ENCODE data around the gene DRC7.
"Not testable (repeated sequence)": the region's sequence is repeated elsewhere in the genome, so short reads cannot be mapped to it uniquely, and the experiment has no call there.

The DRC7 gene

DNA sequence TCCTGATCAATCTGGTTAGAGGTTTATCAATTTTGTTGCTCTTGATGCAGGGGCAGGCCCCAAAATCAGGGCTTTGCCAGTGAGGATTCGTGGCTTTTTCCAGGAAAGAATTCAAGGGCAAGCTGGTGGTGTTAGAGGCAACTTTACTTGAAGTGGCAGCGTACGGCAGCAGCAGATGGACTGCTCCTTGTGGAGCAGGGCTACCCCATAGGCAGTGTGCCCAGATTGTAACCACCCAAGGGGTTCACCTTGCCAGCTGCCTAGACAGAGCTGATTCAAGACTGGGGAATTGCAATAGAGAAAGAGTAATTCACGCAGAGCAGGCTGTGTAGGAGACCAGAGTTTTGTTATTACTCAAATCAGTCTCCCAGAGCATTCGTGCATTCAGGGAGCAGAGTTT, 16.7 kb downstream of the DRC7 start:
- no peak for DNase-seq (ENCODE audit: low read depth, low spot score)

DNA sequence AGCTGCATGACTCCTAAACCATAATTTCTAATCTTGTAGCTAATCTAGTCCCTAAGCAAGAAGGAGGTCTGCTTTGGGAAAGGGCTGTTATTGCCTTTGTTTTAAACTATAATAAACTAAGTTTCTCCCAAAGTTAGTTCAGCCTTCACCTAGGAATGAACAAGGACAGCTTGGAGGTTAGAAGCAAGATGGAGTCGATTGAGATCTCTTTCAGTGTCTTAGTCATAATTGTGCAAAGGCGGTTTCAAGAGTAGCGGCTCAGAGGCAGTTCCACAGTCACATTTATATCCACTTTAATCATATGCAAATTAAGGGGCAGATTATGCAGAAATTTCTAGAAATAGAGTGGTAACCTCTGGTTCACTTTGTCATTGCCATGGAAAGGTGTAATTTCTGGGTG, 17.4 kb downstream of the DRC7 start:
- DNase-seq (ENCODE audit: low read depth, low spot score): no peak

DNA sequence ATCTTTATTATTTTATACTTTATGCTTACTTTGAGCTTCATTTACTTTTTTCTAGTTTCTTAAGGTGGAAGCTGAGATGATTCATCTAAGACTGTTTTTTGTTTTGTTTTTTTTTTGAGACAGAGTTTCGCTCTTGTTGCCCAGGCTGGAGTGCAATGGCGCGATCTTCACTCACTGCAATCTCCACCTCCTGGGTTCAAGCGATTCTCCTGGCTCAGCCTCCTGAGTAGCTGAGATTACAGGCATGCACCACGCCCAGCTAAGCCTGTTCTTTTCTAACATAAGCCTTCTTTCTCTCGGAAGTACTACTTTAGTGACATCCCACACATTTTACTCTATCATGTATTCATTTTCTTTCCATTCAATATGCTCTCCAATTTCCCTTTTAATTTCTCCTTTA, 18.0 kb downstream of the DRC7 start:
- not testable (repeated sequence) for DNase-seq (ENCODE audit: low read depth, low spot score)

DNA sequence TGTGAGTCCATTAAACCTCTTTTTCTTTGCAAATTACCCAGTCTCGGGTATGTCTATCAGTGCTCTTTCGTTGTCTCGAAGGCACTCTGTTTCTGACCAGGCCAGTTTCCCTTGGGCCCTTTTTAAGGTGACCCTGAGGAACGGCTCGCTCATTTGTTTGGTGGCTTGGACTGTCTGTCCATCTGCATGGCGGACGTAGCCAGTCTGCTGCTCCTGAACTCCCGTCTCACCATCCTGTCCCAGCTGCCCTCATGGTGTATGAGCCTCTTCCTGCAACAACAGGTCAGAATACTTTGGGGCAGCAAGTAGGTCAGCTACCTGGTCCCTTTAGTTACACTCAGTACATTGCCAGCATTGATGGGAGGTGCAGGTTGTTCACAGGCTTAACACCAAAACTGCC, 19.0 kb downstream of the DRC7 start:
- no peak for DNase-seq (ENCODE audit: low read depth, low spot score)

DNA sequence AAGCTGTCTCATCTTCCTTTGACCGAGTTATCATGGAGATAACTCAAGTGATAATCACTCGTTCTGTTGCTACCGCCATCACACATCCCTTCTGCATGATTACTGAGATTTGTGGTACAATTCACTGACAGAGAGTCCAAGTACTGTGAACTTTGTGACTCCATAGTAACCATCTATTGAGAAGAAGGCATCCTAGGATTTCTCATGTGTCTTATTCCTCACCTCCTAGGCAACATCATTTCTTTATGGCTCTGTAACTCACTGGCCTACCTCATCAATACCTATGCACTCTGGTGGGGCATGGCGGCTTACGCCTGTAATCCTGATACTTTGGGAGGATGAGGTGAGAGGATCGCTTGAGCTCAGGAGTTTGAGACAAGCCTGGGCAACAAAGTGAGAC, 19.4 kb downstream of the DRC7 start:
- no peak for DNase-seq (ENCODE audit: low read depth, low spot score)

DNA sequence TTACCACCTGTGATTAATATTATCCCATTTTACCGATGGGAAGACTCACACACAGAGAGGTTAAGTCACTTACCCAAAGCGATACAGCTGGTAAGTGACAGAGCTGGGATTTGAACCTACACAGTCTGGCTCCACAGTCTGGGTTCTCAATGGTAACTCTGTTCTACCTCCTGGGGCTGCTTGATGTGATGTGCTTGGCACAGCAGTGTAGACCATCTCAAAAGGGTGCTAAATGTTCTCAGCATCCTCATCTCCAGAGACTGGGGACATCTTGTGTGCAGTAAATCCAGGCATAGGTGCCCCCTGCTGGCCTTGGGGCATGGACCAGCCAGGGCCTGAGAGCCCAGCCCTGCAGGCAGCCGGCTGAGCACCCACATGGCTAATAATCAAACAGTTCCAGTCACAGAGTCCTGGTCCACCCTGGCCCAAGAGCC, 25.6 kb downstream of the DRC7 start:
- DNase-seq (ENCODE audit: low read depth, low spot score): peak; percentile 65

GRCh38 chr16:57721356-57722209, 27.0 kb downstream of the DRC7 start:
- DNase-seq (ENCODE audit: low read depth, low spot score): no peak

GRCh38 chr16:57722210-57722499, 27.5 kb downstream of the DRC7 start:
- DNase-seq (ENCODE audit: low read depth, low spot score): no peak

GRCh38 chr16:57722651-57723050, 28.0 kb downstream of the DRC7 start:
- no peak for DNase-seq (ENCODE audit: low read depth, low spot score)

GRCh38 chr16:57723170-57723569, 28.6 kb downstream of the DRC7 start:
- DNase-seq (ENCODE audit: low read depth, low spot score): peak; percentile 44

GRCh38 chr16:57724531-57724930, 29.9 kb downstream of the DRC7 start:
- DNase-seq (ENCODE audit: low read depth, low spot score): no peak

DNA sequence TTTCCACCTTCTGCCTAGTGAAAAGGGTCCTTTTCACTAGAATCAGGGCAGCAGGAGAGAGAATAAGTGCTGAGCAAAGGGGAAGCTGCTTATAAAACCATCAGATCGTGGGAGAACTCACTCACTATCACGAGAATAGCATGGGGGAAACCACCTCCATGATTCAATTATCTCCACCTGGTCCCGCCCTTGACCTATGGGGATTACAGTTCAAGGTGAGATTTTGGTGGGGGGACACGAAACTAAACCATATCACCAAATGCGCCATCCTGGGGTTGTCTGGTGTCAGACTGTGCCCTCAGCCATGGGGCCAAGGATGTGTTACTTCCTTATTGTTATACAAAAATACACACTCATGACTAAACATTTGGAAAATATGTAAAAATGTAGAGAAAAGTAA, 30.5 kb downstream of the DRC7 start:
- no peak for DNase-seq (ENCODE audit: low read depth, low spot score)

- DNase-seq (ENCODE audit: low read depth, low spot score): no peak
These were observed 30.9 kb downstream of the DRC7 start for GRCh38 chr16:57725554-57725953.

DNA sequence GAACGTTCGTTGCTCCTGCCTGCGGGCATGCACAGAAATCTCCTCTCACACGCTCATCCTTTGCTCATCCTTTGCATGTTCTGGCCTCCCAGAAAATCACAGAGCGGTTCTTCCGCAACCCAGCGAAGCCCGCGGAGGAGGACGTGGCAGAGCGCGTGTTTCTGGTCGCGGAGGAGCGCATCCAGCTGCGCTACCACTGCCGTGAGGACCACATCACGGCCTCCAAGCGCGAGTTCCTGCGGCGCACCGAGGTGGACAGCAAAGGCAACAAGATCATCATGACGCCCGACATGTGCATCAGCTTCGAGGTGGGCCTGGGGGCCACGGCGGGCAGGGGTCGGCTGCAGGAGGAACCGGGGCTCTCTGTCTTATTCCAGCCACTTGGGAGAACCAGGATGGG, 31.4 kb downstream of the DRC7 start:
- DNase-seq (ENCODE audit: low read depth, low spot score): no peak

DNA sequence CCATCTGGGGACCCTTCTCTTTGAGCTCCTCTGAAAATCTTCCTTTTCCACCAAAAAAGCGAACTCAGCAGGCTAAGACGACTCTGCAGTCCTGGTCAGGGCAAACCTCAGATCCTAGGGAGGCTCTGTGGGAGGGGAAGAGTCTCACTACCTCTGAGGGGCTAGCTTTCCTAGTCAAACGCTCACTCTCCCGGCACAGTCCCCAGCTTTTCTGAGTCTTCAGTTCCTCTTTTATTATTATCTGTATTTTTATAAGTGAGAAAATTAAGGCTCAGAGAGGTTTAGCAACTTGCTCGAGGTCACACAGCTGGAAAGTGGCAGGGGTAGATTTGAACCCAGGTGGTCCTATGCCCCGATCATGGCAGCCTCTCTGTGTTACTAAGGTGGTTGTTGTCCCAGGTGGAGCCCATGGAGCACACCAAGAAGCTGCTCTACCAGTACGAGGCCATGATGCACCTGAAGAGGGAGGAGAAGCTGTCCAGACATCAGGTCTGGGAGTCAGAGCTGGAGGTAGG, 31.9 kb downstream of the DRC7 start:
- no peak for DNase-seq (ENCODE audit: low read depth, low spot score)

- DNase-seq (ENCODE audit: low read depth, low spot score): no peak
These were observed 33.0 kb downstream of the DRC7 start for GRCh38 chr16:57727610-57728009.

DNA sequence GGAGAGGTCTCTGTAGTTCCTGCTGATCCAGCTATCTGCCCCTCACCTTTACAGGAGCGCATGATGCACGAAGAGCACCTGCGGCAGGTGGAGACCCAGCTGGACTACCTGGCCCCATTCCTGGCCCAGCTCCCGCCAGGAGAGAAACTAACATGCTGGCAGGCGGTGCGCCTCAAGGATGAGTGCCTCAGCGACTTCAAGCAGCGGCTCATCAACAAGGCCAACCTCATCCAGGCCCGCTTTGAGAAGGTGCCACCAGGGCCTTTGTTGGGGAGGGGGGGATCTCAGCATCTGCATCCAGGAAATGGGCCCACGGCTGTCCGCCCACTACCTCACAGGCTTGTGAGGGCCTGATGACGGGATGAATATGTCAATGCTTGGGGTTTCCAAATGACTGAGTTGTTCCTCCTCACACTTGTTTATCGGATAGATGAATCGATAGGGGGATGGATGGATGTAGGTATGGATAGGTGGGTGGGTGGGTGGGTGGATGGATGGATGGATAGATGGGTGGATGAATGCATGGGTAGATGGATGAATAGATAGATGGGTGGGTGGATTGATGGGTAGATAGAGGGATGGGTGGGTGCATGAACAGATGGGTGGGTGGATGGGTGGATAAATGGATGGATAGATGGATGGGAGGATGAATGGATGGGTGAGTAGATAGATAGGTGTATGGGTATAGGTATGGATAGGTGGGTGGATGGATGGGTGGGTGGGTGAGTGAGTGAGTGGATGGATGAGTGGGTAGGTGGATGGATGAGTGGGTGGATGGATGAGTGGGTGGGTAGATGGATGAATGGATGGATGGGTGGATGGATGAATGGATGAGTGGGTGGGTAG, 34.0 kb downstream of the DRC7 start:
- DNase-seq (ENCODE audit: low read depth, low spot score): no peak

GRCh38 chr16:57729182-57729484, 34.5 kb downstream of the DRC7 start:
- DNase-seq (ENCODE audit: low read depth, low spot score): no peak

DNA sequence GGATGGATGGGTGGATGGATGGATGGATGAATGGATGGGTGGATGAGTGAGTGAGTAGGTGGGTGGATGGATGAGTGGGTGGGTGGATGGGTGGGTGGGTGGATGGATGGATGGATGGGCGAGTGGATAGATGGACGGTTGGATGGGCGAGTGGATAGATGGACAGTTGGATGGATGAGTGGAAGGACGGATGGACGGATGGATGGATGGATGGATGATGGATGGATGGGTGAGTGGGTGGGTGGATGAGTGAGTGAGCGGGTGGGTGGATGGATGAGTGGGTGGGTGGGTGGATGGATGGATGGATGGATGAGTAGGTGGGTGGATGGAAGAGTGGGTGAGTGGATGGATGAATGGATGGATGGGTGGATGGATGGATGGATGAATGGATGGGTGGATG, 35.2 kb downstream of the DRC7 start:
- DNase-seq (ENCODE audit: low read depth, low spot score): not testable (repeated sequence)

DNA sequence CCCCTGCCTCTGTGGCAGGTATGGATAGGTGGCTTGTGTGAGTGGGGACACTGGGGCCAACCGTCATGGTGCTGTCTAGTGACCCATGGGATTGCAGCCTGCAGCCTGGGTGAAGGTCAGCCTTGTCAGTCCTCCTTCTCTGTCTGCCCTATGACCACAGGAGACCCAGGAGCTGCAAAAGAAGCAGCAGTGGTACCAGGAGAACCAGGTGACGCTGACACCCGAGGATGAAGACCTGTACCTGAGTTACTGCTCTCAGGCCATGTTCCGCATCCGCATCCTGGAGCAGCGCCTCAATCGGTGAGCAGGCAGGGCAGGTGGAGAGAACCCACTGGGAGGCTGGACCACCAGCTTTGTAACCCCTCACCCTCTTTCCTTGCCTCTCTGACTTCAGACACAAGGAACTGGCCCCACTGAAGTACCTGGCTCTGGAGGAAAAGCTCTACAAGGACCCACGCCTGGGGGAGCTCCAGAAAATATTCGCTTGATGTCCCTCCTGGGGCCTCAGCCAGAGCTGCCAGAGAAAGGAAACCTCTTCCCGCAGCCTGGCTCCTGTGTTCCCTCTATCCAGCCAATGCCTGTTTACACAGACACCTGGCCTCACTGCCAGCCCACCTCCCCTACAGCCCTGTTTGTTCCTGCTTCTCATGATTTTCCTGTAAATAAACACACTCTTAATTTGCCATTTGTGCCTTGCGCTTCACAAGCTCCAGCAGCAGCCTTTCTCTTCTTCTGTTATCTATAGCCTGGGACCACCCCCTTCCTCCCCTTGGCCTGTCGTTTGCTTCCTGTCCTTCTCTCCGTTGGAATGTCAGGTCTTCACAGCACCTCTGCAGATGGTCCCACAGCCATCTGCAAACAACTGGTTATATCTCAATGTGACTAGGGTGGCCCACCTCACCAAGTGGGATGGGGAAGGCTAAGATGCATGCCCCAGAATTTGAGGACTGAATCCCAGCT, 36.4 kb downstream of the DRC7 start:
- DNase-seq (ENCODE audit: low read depth, low spot score): no peak

DNA sequence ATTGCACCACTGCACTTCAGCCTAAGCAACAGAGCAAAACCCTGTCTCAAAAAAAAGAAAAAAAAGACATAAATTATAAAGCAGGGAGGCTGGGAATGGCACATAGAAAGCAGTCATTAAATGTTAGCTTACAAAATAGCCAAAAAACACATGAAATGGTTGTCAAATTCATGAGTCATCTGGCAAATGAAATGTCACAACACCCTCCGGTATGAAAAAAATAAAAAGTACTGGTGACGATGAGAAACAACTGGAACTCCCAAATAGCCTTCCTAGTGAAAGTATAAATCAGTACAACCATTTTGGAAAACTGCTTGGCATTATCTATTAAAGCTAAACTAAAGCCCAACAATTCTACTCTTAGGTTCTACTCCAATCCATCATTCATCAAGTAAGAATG, 37.4 kb downstream of the DRC7 start:
- DNase-seq (ENCODE audit: low read depth, low spot score): no peak

GRCh38 chr16:57732714-57733113, 38.1 kb downstream of the DRC7 start:
- DNase-seq (ENCODE audit: low read depth, low spot score): no peak
